ENCODE data around the gene FOXP1.

The FOXP1 gene

DNA sequence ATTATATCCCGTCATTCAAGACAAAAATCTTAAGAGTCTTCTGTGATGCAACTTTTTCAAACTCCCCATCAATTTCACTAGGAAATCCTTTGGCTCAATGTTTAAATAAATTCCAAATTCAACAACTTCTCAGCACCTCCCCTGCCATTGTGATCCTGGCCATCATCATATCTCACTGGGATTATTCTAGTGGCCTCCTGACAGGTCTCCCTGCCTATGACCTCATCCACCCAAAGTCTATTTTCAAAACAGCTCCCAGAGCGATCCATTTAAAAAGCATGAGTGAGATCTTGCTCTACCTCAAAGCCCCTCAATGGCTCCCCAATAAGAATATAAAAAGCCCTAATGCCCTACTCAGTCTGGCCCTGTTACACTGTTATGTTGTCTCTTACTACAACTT, 293.2 kb downstream of the FOXP1 start:
- FAIRE-seq (no peak), DNase-seq (ENCODE audit: insufficient read length, low spot score) (no peak)

DNA sequence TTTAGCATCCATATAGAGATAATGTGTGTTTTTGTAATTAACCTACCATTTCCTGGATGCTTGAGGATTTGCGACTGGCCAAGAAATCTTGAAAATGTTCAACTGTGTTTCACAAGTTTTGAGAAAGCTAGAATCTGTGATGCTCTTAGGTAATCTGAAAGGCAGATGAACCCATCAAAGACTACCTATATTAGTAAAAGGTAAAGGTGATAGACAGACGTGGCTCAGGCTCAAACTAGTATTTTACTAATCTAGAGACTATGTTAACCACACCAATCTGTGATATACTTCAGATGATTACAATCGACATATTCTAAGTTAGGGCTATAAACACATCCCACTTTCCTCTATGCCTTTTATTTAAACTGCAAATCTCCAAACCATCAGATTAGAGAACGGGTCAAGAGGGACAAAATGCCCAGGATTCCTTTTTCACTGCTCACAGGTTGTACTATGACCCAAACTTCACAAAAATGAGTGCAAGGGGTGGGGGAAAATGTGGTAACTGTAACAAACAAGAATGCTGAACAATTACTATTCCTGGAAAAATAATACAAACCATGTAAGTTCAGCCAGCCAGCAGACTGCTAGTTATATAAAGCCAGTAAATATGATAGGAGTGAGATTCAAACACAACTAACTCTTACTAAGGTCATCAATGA, 295.1 kb downstream of the FOXP1 start:
- DNase-seq (ENCODE audit: insufficient read length, low spot score) (no peak), FAIRE-seq (no peak)

DNA sequence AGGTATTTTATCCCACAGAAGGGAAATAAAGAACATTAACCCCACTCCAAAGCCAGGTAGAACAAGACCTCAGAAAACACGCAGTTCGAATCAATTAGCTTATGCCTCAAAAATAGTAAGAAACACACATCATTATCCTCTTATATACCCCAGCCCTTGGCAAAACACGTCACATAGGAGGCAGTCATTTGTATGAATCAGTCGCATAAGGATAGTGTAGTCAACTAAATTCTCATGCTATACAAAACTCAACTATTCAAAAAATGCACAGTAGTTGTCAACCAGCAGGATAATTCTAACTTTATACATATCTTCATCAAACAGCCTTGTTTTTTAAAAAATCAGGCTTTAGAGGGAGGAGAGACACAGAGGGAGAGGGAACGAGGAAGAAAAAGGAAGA, 298.4 kb downstream of the FOXP1 start:
- DNase-seq (ENCODE audit: insufficient read length, low spot score) (no peak), FAIRE-seq (no peak)

DNA sequence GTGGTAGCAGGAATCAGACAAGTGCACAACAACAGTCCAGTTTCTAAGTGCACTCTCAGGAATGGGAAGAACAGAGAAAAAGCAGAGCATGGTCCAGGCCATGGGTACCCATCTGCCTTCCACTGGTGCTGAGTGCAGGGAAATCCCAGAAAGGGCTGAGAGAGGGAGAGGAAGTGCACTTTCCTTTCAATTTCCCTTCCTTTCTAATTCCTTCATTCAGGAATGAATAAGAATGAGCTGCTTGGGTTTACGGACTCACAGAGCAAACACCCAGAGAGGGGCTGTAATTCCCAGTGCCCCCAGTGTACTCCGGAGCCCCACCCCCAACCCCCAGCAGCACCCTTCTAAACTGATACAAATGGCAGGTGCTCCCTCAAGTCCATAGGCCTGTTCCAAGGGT, 300.6 kb downstream of the FOXP1 start:
- DNase-seq (ENCODE audit: insufficient read length, low spot score) (no peak), FAIRE-seq (no peak)

DNA sequence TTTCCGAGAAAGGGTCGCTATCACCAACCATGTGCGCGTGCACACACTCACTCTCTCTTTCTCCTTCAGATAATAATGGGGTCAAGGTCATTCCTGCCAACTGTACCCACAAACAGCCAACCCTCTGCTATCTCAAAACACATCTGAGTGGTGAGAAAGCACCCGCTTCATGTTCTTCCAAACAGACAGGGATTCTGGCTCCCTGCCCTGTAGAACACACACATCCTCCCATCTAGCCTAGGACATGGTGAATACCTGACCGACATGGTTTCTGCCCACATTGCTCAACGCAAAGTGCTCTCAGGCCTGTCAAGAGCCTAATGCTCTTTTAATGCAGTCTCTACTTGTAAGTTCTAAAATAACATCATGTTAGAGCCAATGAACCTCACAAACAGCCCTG, 302.2 kb downstream of the FOXP1 start:
- DNase-seq (ENCODE audit: insufficient read length, low spot score) (no peak), FAIRE-seq (no peak)

DNA sequence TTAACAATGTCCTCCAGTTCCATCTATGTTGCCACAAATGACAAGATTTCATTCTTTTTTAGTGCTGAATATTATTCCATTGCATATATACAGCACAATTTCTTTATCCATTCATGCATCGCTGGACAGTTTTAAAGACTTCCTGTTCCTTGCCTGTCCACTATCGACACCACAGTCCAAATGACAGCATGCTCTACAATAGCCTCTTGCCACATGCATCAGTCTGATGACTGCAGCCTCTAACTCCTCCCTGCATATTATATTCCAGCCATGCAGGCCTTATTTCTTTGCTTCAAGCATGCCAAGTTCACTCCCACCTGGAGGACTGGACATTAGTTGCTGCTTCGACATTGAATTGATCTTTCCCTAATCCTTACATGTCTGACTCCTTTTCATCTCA, 306.2 kb downstream of the FOXP1 start:
- no peak for DNase-seq (ENCODE audit: insufficient read length, low spot score)
- no peak for FAIRE-seq

DNA sequence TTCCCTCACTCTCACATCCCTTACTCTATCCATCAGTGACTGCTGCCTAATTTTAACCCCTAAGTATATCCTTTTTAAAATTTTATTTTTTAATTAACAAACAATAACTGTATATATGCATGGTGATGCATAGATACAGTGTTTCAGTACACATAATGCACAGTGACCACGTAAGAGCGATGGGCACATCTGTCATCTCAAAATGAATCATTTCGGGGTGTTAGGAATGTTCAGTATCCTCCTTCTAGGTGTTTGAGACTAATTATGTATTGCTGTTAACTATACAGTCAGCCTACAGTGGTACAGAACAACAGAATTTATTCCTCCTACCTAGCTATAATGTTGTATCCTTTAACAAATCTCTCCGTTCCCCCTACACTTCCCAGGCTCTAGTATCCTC, 307.0 kb downstream of the FOXP1 start:
- no peak for FAIRE-seq

DNA sequence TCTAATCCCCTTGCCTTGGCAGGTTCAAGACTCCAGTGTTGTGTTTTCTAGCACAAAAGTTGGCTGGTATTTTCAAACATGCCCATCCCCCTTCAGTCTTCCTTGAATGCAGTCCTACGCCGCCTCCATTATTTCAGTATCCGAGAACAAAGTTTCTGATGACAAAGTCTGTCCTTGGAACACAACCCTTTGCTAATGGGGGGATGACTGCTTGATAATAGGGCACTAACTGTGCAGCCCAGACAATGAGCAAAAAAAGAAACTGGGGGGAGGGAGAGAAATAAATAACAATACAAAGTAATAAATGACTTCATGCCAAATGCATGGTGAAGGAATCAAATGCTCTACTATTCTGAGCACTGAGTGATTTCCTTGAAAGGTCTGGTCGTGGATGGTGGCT, 310.1 kb downstream of the FOXP1 start:
- no peak for DNase-seq (ENCODE audit: insufficient read length, low spot score)
- FAIRE-seq = no peak

More for the DNA sequence above, 307.0 kb downstream of the FOXP1 start:
- DNase-seq (ENCODE audit: insufficient read length, low spot score) = no peak

DNA sequence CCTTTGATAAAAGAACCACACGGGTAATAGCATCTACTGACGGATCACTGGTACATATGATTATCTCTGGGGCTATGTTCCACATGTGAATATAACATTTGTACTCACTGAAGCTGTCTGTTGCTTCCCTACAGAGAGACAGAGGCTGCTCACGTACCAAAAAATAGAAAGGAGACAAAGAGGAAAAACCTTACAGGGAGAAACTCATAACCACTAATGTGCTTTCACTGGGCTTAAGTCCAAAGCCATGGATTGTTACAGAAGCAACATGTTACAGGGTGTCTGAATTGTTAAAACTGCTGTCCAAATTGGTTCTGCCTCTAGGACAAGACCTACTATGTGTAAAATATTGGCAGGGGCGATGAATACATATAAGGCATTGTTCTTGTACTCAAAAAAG, 311.9 kb downstream of the FOXP1 start:
- DNase-seq (ENCODE audit: insufficient read length, low spot score) (no peak), FAIRE-seq (no peak)

DNA sequence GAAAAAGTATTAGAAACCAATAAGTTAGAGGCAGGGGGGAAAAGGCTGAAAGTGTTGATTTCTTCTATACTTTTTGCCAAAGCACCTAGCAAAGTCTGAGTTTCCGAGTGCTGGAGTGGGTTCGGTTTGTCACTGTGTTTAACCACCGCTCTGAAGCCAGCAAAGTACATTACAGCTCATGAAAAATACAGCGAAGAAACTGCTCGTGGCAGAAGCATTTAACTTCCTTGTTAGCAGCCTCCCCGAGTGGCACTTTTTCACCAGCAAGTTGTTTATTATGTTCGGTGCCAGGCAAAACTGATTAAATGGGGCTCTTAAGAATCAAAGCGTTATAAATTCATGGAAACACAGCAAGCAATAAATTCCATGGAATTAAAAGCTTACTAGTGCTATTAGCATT, 313.6 kb downstream of the FOXP1 start:
- DNase-seq (ENCODE audit: insufficient read length, low spot score) (no peak), FAIRE-seq (no peak)

DNA sequence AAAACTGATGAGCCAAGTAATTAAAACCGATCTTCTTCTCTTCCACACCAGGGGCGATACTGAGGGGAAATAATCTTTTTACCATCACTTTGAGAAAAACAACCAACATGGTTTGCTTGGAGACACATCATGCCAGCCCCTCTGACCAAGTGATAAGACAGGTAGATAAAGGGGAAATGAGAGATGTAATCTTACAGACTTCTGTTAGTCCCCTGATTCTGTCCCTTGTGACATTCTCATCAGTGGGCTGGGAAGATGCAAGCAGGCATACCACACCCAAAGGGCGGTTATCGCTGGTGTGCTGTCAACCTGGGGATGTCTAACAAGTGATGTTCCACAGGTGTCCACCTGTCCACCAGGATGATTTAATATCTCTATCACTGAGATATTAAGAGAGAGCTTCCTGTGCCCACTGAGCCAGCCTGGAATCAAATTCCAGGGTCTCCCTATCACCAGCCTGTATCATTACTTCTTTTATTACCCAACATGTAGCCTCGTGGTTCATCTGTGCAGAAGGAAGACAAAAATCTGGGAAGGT, 315.0 kb downstream of the FOXP1 start:
- DNase-seq (ENCODE audit: insufficient read length, low spot score) (no peak), FAIRE-seq (no peak)

DNA sequence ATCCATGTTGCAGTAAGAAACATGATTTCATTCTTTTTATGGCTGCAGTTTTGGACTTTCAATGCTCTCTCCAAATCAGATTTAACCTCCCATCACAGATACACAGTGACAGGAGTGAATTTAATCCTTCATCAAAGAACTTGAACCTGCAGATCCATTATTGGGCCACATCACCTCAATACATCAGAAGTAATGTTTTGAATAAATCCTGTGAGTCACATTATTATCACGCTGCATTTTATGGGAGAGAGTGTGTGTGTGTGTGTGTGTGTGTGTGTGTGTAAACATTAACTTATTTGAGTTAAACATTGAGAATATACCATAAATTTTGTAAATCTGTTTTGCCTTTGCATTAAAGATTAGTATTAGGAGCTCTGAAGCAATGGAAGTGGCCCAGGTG, 316.7 kb downstream of the FOXP1 start:
- no peak for DNase-seq (ENCODE audit: insufficient read length, low spot score)
- FAIRE-seq = no peak

DNA sequence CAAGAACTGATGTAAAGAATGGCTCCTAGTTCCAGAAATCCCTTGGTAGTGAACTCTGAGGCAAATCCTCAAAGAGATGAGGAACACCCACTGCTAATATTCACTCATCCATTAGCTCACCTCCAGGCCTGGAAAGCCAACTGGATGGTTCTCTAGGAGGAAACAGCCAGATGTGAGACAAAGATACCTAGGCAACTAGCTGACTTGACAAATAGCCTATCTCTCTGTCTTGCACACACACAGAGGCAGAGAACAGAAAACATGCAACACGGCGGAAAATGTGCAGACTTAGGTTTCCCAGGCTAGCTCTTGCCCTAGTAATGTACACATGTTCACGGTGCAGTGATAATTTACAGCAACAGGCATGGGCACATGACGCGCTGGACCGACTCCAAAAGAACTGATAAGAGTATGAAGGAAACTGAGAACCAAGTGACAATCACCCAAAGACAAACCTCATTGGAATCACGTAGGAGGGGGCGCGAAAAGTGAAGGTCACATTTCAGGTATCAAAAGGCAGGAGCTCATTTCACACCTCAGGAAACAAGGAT, 318.1 kb downstream of the FOXP1 start:
- FAIRE-seq = no peak
- DNase-seq (ENCODE audit: insufficient read length, low spot score) = no peak

DNA sequence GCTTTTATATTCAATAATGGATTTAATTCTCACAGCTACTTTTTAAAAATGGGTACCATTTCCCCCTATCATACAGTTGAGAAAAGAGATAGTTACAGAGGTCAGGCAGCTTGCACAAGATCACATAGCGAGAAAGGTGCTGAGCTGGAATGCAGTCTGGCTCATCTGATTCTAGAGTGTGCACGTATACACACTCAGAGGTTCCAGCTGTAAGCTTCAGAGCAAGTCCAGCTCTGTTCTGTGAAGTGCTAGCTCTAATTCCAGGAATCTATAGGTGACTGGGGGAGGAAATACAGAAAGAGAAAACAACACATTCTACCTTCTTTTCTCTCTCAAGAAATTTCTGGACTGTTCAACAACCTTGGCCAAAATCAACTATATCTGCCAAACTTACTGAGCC, 318.7 kb downstream of the FOXP1 start:
- DNase-seq (ENCODE audit: insufficient read length, low spot score) (no peak), FAIRE-seq (no peak)

DNA sequence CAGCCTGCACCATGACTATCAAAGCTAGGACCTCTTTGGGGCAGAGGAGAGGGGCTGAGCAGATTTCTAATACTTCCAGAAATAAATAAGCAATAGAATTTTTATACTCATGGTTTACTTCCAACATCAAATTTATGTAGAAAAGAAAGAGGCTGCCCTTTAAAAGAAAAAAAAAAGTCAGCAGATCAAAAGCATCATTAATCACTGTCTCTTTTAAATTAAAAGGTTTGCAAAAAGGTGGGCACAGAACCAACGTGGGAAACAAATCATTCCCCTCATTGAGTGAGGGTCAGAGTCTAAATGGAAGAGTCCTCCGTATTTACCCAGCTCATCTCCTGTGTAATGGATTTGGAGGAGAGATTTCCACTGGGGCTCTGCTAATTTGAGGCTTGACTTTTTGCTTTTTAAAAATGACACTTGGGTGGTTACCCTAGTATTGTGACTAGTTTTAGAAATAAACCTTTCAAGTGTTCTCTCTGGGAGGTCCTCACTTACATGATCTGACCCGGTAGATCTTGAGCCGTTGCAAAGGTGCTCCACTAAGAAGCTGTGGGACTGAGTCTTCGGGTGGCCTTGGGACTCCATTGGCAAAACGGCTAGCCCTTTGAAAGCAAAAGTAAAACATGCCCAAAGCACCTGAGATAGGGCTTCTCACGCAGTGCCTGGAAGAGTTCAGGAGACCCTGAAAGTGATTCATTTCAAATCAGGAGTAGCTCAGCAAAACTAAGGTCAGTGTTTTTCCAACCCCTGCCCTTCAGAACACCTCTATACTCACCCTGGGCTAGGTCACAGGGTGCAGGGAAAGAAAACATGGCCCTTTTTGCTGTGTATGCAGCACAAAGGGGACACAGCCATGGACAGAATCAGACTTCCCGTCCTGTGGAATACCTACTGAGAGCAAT, 320.9 kb downstream of the FOXP1 start:
- peak; percentile 97 for FAIRE-seq
- peak; percentile 9 for DNase-seq (ENCODE audit: insufficient read length, low spot score)

DNA sequence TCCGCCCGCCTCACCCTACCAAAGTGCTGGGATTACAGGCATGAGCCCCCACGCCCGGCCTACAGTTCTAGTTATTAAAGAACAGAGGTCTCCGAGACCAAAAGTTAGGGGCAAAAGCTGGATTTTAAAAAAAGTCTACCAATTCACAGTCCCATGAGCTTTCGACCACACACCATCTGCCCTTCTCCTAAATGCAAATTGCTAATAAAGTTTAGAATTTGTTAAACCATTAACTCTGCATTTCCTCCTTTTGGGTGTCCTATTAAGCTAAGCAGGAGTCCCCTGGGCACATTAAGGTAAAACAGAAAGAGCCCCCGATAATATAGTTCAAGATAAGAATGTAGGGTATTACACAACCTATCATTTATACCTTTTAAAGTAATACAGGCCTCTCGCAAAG, 322.7 kb downstream of the FOXP1 start:
- DNase-seq (ENCODE audit: insufficient read length, low spot score) = peak; percentile 20
- peak; percentile 76 for FAIRE-seq

DNA sequence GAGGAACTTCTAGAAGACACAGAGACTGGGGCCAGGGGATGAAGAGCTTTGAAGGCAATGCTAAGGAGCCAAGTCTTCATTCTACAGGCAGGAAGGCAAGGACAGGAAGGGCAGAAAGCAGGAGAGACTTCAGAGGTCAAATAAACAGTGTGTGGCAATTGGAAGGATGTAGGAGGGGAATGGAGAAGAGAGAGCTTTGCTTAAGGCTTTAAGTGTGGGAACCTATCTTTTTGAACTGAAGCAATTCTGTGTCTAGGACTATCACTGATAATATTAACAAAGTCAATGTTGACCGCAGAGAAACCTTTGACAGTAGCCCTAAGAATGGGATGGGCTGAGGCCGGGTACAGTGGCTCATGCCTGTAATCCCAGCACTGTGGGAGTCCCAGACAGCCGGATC, 325.0 kb downstream of the FOXP1 start:
- no peak for DNase-seq (ENCODE audit: insufficient read length, low spot score)
- FAIRE-seq = no peak

DNA sequence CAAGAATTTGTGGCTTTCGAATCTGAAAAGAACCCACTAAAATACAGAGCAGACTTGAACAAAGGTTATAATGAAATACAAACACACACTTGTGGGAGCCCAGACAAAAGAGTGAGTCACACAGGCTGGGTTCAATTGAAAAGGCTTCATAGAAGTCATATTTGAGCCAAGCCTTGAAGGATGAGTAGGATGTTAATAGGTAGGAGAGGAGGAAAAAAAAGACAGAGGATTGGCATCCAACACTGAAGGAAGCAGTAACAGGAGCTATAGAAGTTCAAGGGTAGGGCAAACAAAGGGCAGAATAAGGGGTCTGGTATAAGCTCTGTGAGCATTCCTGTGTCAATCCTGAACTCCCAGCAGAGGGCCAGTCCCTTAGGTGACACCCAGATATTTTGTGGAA, 325.4 kb downstream of the FOXP1 start:
- FAIRE-seq (no peak), DNase-seq (ENCODE audit: insufficient read length, low spot score) (no peak)

DNA sequence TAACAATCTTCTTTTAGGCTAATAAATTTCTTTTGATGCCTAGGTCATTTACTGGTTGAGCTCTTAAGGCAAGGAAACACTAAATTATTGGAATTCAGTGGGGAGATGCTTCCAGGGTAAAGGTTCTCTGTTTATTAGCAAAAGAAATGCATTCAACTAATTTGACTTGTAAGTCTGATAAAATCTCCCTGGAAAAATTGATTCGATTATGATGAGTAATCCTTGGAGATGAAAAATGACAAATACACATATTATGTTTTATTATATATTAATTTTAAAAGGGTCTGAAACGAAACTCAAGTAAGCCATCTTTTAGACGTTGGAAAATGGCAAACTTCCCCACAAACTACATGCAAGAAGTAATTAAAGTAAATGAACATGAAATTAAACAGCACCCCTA, 328.0 kb downstream of the FOXP1 start:
- no peak for DNase-seq (ENCODE audit: insufficient read length, low spot score)
- no peak for FAIRE-seq

DNA sequence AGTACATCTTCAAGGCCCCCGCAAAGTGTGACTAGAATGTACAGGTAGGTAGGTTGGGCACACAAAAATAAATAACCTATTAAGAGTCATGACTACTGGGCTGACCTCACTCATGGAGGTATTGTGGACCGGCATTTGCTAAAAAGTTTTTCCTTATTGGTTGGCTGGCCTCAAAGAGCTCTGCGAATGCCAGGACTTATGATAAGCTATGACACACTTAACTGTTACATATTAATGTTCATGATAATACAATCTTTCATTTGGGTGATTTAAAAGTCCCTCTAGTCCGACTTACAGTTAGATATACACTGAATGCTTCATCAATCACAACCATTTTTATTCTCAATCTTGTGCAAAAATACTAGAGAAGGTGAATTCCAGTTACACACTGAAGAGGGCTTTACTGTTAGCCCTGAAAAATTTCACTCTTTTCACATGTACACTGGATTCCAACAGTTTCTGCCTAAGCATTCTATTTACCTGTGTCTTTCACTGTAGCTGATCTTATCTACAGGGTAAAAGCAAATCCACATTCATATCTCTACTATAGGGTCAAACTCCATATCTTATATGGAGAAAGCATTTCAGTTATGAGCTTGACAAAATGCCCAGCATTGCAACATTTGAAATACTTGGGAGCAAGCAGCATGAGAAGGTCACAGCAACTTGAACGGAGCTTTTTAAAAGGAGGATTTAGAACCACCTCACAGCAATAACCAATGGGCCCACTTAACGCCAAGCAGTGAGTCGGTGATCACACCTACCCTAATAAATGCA, 329.1 kb downstream of the FOXP1 start:
- no peak for DNase-seq (ENCODE audit: insufficient read length, low spot score)
- no peak for FAIRE-seq

DNA sequence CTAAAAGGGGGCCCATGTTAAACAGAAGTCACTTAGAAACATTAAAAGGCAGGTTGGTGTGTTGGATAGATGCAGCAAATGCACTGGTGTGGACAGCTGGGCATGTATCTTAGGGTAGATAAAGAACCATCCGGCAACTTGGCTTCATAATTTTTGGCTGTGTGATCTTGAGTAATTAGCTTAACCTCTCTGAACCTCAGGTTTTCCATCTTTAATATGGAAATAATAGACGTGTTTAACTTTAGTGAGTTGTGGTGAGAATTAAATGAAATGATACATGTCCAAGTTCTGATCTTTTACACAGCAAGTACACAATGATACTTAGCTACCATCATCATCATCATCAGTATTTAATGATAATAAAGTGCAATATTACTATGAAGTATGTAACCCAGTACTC, 330.4 kb downstream of the FOXP1 start:
- FAIRE-seq = no peak
- DNase-seq (ENCODE audit: insufficient read length, low spot score) = no peak

Measured in GM19239 (cell line).